ENCODE data around the gene SDCCAG8.

DNA sequence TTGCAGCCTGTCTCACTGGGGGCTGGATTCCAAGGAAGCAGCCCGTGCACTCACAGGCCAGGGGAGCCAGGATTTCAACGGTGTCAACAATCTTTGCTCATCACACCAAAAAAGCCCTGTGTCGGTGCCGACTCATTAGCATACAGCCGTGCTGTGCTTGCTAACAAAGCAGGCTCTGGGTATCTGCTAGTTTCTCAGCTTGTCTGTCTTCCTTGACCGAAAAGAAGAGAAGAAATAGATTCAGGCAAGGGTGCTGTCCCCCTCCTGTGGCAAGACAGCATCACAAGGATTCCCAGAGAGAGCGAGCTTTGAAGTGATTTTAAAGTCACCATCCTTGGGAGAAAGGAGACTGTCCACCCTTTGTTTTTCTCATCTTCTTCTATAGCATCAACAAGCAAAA lies 214.7 kb downstream of the SDCCAG8 start:
- TF ChIP-seq CTCF (IDR thresholded peaks at IDR 0.05), result no peak
- no peak for TF ChIP-seq POLR2A (IDR thresholded peaks at IDR 0.05)
